ENCODE data around the gene C19orf85. TPM values are rescaled to one million over a fixed set of nuclear protein-coding genes. Genes with fewer than 3 reads are reported as not detected.

The C19orf85 gene
- total and polyA plus RNA-seq, 4 experiments from 2014 or later = not detected

DNA sequence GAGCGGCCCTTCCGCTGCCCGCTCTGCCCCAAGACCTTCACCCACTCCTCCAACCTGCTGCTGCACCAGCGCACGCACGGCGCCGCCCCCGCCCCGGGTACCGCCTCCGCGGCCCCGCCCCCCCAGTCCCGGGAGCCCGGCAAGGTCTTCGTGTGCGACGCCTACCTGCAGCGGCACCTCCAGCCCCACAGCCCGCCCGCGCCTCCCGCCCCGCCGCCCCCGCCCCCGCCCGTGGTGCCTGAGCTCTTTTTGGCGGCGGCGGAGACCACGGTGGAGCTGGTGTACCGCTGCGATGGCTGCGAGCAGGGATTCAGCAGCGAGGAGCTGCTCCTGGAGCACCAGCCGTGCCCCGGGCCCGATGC lies 17.2 kb upstream of the C19orf85 start:
- Mint-ChIP-seq H3K4me1 (peaks cover 21 to 39% (median 29%) of the 10 kb centered on the region in 4 donors), H3K4me3 (no peak overlapping the region), H3K27me3 (no peaks in the 10 kb centered on the region), H3K27ac (no peak overlapping the region), H3K9me3 (no peaks in the 10 kb centered on the region), H3K36me3 (peaks cover 14 to 16% of the 10 kb centered on the region in 2 donors)
- Histone ChIP-seq H3K4me3 (ENCODE audit: low read length in 2 of 2) (no peak overlapping the region), H3K9me3 (ENCODE audit: control insufficient read depth in 1 of 2, low read length in 2 of 2) (no peaks in the 10 kb centered on the region), H3K36me3 (ENCODE audit: insufficient read depth, low read length) (no peaks in the 10 kb centered on the region), H3K4me1 (ENCODE audit: insufficient read depth, low read length) (peaks cover 28% of the 10 kb centered on the region), H3K27ac (ENCODE audit: low read depth, low read length) (no peak overlapping the region), H3K27me3 (ENCODE audit: insufficient read depth, low read length) (no peaks in the 10 kb centered on the region)
- ChIA-PET POLR2A (ENCODE audit: partially characterized antibody) (no interaction called here), CTCF (ENCODE audit: partially characterized antibody) (no interaction called here)
- DNase-seq = no peak
- intact Hi-C loops (cut with micrococcal nuclease) = no loop called here

DNA sequence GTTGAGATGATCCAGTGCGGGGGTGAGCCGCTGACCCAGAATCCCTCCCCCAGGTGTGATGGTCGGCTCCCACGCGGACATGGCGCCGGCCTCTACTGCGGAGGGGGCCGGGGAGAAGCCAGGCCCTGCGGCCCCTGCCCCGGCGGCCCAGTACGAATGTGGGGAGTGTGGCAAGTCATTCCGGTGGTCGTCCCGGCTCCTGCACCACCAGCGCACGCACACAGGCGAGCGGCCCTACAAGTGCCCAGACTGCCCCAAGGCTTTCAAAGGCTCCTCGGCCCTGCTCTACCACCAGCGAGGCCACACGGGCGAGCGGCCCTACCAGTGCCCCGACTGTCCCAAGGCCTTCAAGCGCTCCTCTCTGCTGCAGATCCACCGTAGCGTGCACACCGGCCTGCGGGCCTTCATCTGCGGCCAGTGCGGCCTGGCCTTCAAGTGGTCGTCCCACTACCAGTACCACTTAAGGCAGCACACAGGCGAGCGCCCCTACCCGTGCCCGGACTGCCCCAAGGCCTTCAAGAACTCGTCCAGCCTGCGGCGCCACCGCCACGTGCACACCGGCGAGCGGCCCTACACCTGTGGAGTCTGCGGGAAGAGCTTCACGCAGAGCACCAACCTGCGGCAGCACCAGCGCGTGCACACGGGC lies 16.7 kb upstream of the C19orf85 start:
- intact Hi-C loops (cut with micrococcal nuclease) = no loop called here
- Histone ChIP-seq H3K4me3 (ENCODE audit: low read length in 2 of 2) (no peak overlapping the region), H3K4me1 (ENCODE audit: insufficient read depth, low read length) (peaks cover 29% of the 10 kb centered on the region), H3K27ac (ENCODE audit: low read depth, low read length) (no peak overlapping the region), H3K9me3 (ENCODE audit: control insufficient read depth in 1 of 2, low read length in 2 of 2) (no peaks in the 10 kb centered on the region), H3K27me3 (ENCODE audit: insufficient read depth, low read length) (no peaks in the 10 kb centered on the region), H3K36me3 (ENCODE audit: insufficient read depth, low read length) (no peaks in the 10 kb centered on the region)
- Mint-ChIP-seq H3K9me3 (no peaks in the 10 kb centered on the region), H3K27ac (no peak overlapping the region), H3K4me1 (peaks cover 21 to 39% (median 30%) of the 10 kb centered on the region in 4 donors), H3K4me3 (no peak overlapping the region), H3K36me3 (peaks cover 14 to 16% of the 10 kb centered on the region in 2 donors), H3K27me3 (no peaks in the 10 kb centered on the region)
- ChIA-PET POLR2A (ENCODE audit: partially characterized antibody) (no interaction called here), CTCF (ENCODE audit: partially characterized antibody) (no interaction called here)
- DNase-seq = peak in 1 of 5 donors; percentile 39

DNA sequence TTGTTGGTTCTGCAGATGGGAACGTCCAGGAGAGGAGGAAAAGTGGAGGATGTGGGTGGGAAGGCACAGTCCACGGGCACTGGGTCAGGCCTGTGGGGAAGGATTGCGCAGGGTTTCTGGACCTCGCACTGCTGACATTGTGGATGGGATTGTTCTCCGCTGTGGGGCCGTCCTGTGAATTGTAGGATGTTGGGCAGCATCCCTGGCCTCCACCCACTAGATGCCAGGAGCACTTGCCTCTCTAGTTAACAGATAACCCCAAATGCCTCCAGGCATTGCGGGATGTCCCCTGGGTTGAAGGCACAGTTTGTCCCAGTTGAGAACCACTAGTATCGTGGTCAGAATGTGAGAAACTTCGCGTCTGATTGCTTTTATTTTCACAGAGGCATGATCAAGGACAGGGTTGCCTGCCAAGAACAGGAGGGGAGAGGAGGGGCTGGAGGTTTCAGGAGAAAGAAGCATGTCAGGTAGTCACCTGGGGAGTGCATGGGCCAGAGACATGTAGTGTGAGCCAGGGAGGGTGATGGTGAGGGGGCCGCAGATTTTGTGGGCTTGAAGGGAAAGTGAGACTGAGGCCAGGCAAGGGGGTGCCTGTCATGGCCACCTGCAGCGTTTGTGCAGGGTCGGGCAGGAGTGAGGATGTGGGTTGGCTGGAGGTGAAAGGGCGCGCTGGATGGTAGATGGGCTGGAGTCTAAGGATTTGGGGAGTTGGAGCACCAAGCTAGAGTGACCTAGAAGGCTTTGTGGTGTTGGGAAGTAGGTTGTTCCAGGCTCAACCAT lies 15.1 kb upstream of the C19orf85 start:
- no peak overlapping the region for H3K4me3 ChIP-seq (ENCODE audit: low read length in 2 of 2)
- no peaks in the 10 kb centered on the region for H3K36me3 ChIP-seq (ENCODE audit: insufficient read depth, low read length)
- DNase-seq = peak in 1 of 5 donors; percentile 19
- Mint-ChIP-seq H3K9me3 (no peaks in the 10 kb centered on the region), H3K4me1 (peaks cover 19 to 48% (median 29%) of the 10 kb centered on the region in 4 donors), H3K4me3 (peak overlapping the region in 5 of 8 donors; percentile 42 to 59 (median 46)), H3K27ac (peak overlapping the region in 5 of 7 donors; percentile 4 to 69 (median 44)), H3K36me3 (peaks cover 14 to 15% of the 10 kb centered on the region in 2 donors), H3K27me3 (no peaks in the 10 kb centered on the region)
- H3K4me1 ChIP-seq (ENCODE audit: insufficient read depth, low read length) = peaks cover 34% of the 10 kb centered on the region
- H3K9me3 ChIP-seq (ENCODE audit: control insufficient read depth in 1 of 2, low read length in 2 of 2) = no peaks in the 10 kb centered on the region
- CTCF ChIA-PET (ENCODE audit: partially characterized antibody) = interaction anchor here (0.8 to 6.1 kb wide), 3 partner anchors 12 to 25 kb away, joined by 3 to 42 read pairs (median 4); no protein-coding TSS in a partner anchor
- no peaks in the 10 kb centered on the region for H3K27me3 ChIP-seq (ENCODE audit: insufficient read depth, low read length)
- intact Hi-C loops (cut with micrococcal nuclease) = no loop called here
- POLR2A ChIA-PET (ENCODE audit: partially characterized antibody) = no interaction called here
- H3K27ac ChIP-seq (ENCODE audit: low read depth, low read length) = no peak overlapping the region

DNA sequence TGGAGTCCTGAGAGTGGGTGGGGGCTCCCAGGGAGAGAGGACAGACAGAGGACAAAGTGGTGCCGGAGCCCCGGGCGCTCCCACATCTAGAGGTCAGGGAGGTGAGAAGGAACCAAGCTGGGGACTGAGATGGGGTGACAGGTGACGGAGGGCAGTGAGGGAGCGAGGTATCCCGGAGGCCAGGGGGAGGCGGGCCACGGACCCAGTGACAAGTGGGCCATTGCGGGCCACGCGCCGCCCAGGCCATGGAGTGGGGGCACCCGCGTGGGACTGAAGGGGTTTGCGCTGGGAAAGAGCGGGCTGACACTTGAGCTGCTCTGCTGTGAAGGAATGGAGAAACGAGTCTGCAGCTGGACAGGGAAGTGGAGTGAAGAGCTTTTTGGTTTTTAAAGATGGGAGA lies 14.5 kb upstream of the C19orf85 start:
- peaks cover 19 to 42% (median 29%) of the 10 kb centered on the region in 4 donors for H3K4me1 Mint-ChIP-seq
- POLR2A ChIA-PET (ENCODE audit: partially characterized antibody) = no interaction called here
- H3K4me3 Mint-ChIP-seq = peak overlapping the region in 7 of 8 donors; percentile 36 to 92 (median 54)
- H3K27ac ChIP-seq (ENCODE audit: low read depth, low read length) = no peak overlapping the region
- intact Hi-C loops (cut with micrococcal nuclease) = no loop called here
- no peak overlapping the region for H3K4me3 ChIP-seq (ENCODE audit: low read length in 2 of 2)
- CTCF ChIA-PET (ENCODE audit: partially characterized antibody) = interaction anchor here (1.3 to 6.1 kb wide), 2 partner anchors 12 to 26 kb away, joined by 3 to 42 read pairs; no protein-coding TSS in a partner anchor
- DNase-seq = peak in 1 of 5 donors; percentile 21
- H3K4me1 ChIP-seq (ENCODE audit: insufficient read depth, low read length) = peaks cover 28% of the 10 kb centered on the region
- no peaks in the 10 kb centered on the region for H3K9me3 ChIP-seq (ENCODE audit: control insufficient read depth in 1 of 2, low read length in 2 of 2)
- H3K27ac Mint-ChIP-seq = peak overlapping the region in 6 of 7 donors; percentile 1 to 78 (median 41)
- H3K36me3 ChIP-seq (ENCODE audit: insufficient read depth, low read length) = no peaks in the 10 kb centered on the region
- H3K36me3 Mint-ChIP-seq = peaks cover 14 to 15% of the 10 kb centered on the region in 2 donors
- H3K9me3 Mint-ChIP-seq = no peaks in the 10 kb centered on the region
- no peaks in the 10 kb centered on the region for H3K27me3 Mint-ChIP-seq
- no peaks in the 10 kb centered on the region for H3K27me3 ChIP-seq (ENCODE audit: insufficient read depth, low read length)

DNA sequence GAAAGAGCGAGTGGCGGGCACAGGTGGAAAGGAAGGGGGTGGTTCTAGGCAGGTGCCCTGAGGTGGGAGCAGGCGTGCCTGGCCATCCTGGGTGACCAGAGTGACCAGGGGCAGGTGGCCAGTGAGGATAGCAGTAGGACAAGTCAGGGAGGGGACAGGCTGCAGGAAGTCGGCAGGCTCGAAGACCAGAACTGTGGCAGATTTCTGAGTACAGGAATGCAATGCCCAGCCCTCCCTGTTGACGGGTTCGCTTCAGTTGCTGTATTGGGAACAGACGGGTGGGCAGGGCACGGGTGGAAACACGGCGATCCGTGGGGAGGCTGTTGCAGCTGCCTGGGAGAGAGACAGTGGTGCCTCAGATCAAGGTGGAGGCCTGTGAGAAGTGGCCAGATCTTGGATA lies 13.8 kb upstream of the C19orf85 start:
- Mint-ChIP-seq H3K4me1 (peaks cover 19 to 42% (median 29%) of the 10 kb centered on the region in 4 donors), H3K9me3 (no peaks in the 10 kb centered on the region), H3K4me3 (peak overlapping the region in 7 of 8 donors; percentile 38 to 92 (median 58)), H3K27ac (peak overlapping the region in 5 of 7 donors; percentile 48 to 83 (median 64)), H3K27me3 (no peaks in the 10 kb centered on the region), H3K36me3 (peaks cover 14 to 15% of the 10 kb centered on the region in 2 donors)
- no peaks in the 10 kb centered on the region for H3K27me3 ChIP-seq (ENCODE audit: insufficient read depth, low read length)
- peak in 1 of 5 donors; percentile 28 for DNase-seq
- intact Hi-C loops (cut with micrococcal nuclease) = no loop called here
- H3K4me3 ChIP-seq (ENCODE audit: low read length in 2 of 2) = no peak overlapping the region
- H3K4me1 ChIP-seq (ENCODE audit: insufficient read depth, low read length) = peaks cover 22% of the 10 kb centered on the region
- H3K36me3 ChIP-seq (ENCODE audit: insufficient read depth, low read length) = no peaks in the 10 kb centered on the region
- ChIA-PET CTCF (ENCODE audit: partially characterized antibody) (interaction anchor here (1.3 to 6.1 kb wide), 2 partner anchors 11 to 26 kb away, joined by 3 to 42 read pairs; no protein-coding TSS in a partner anchor), POLR2A (ENCODE audit: partially characterized antibody) (interaction anchor here (1.0 kb wide), 1 partner anchor 121 kb away, joined by 3 read pairs; the partner anchor contains the start of gene FIZ1)
- no peaks in the 10 kb centered on the region for H3K9me3 ChIP-seq (ENCODE audit: control insufficient read depth in 1 of 2, low read length in 2 of 2)
- no peak overlapping the region for H3K27ac ChIP-seq (ENCODE audit: low read depth, low read length)

DNA sequence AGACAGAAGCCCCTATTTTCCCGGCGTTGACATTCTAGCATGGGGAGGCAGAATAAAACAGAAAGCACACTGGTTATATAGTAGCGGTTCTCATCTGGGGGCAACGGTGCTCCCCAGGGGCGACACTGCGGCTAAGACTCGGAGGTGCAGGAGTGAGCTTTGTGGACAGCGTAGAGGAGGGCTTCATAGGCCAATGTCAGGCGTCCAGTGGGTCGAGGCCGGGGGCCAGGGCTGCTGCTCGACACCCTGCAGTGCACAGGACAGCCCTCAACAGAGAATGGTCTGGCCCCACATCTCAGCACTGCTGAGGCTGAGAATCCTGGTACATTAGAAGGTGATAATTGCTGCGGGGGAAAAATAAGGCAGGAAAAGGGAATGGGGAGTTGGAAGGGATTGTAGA lies 13.4 kb upstream of the C19orf85 start:
- POLR2A ChIA-PET (ENCODE audit: partially characterized antibody) = interaction anchor here (1.0 to 3.0 kb wide), 5 partner anchors 26 to 159 kb away, joined by 3 to 22 read pairs (median 12); partner anchors contain the start of genes FIZ1, ZNF784 and ZNF865

More for the DNA sequence above, 13.4 kb upstream of the C19orf85 start:
- intact Hi-C loops (cut with micrococcal nuclease) = loop anchor here (1.0 kb wide), 1 partner anchor 139 kb away; the partner anchor contains the start of gene KMT5C
- Histone ChIP-seq H3K27me3 (ENCODE audit: insufficient read depth, low read length) (no peaks in the 10 kb centered on the region), H3K9me3 (ENCODE audit: control insufficient read depth in 1 of 2, low read length in 2 of 2) (no peaks in the 10 kb centered on the region), H3K4me3 (ENCODE audit: low read length in 2 of 2) (no peak overlapping the region), H3K36me3 (ENCODE audit: insufficient read depth, low read length) (no peaks in the 10 kb centered on the region), H3K27ac (ENCODE audit: low read depth, low read length) (peak overlapping the region; percentile 71), H3K4me1 (ENCODE audit: insufficient read depth, low read length) (peaks cover 22% of the 10 kb centered on the region)
- Mint-ChIP-seq H3K36me3 (peaks cover 14 to 15% of the 10 kb centered on the region in 2 donors), H3K27ac (peak overlapping the region in 6 of 7 donors; percentile 17 to 83 (median 58)), H3K9me3 (no peaks in the 10 kb centered on the region), H3K4me1 (peaks cover 19 to 42% (median 29%) of the 10 kb centered on the region in 4 donors), H3K27me3 (no peaks in the 10 kb centered on the region), H3K4me3 (peak overlapping the region; percentile 38 to 92 (median 61))
- CTCF ChIA-PET (ENCODE audit: partially characterized antibody) = interaction anchor here (1.5 to 6.1 kb wide), 3 partner anchors 8 to 27 kb away, joined by 3 to 42 read pairs (median 29); no protein-coding TSS in a partner anchor
- DNase-seq = peak in 1 of 5 donors; percentile 11

Data from CD4-positive, alpha-beta memory T cell (primary cell).